ENCODE measurements around the gene TAS2R41.
"Not testable (repeated sequence)": the region's sequence is repeated elsewhere in the genome, so short reads cannot be mapped to it uniquely, and the experiment has no call there.

The TAS2R41 gene

GRCh38 chr7:143460271-143460979 is 17.2 kb upstream of the TAS2R41 start:
- DNase-seq (ENCODE audit: extremely low read depth, low read depth) = no peak
- no peak for TF ChIP-seq CTCF (IDR thresholded peaks at IDR 0.05; ENCODE audit: low read depth, low read length, missing control alignments)
- no peak overlapping the region for H3K4me3 ChIP-seq (replicated peaks; ENCODE audit: low read depth, low read length)

DNA sequence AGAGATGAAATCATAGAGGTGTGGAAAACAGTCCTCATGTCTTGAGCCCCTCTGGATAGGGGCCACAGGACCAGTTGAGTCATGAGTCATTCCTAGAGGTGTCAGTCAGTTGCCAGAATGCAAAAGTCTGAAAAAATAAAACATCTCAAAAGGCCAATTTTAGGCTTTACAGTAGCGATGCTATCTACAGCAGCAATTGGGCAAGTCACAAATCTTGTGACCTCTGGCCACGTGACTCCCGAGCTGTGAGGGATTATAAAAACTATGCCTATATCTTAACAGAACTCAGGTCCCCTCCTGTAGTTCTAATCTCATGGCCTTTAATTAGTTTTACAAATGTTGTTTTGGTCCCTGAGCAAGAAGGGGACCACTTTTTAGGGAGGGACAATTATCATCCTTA is 15.6 kb upstream of the TAS2R41 start:
- no peak for TF ChIP-seq CTCF (IDR thresholded peaks at IDR 0.05; ENCODE audit: low read depth, low read length, missing control alignments)
- DNase-seq (ENCODE audit: extremely low read depth, low read depth) = no peak
- H3K4me3 ChIP-seq (replicated peaks; ENCODE audit: low read depth, low read length) = no peak overlapping the region

DNA sequence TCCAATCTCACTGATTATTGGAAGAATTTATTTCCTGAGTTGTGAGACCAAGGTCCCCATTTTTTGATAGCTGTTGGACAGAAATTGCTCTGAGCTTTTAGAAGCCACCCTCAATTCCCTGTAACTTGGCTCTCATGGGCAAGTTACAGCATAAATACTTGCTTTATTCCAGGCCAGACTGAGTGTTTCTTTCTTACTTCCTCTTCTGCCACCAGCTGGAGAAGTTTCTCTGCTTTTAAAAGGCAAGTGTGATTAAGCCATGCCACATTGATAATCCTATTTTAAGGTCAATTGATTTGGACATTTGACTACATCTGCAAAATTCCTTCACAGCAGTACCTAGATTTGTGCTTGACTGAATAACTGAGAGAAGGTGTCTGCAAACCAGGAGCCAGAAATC is 14.1 kb upstream of the TAS2R41 start:
- no peak for DNase-seq (ENCODE audit: extremely low read depth, low read depth)
- no peak for TF ChIP-seq CTCF (IDR thresholded peaks at IDR 0.05; ENCODE audit: low read depth, low read length, missing control alignments)
- H3K4me3 ChIP-seq (replicated peaks; ENCODE audit: low read depth, low read length) = no peak overlapping the region

GRCh38 chr7:143463957-143464356 is 13.7 kb upstream of the TAS2R41 start:
- no peak for DNase-seq (ENCODE audit: extremely low read depth, low read depth)
- no peak for TF ChIP-seq CTCF (IDR thresholded peaks at IDR 0.05; ENCODE audit: low read depth, low read length, missing control alignments)
- H3K4me3 ChIP-seq (replicated peaks; ENCODE audit: low read depth, low read length) = no peak overlapping the region

DNA sequence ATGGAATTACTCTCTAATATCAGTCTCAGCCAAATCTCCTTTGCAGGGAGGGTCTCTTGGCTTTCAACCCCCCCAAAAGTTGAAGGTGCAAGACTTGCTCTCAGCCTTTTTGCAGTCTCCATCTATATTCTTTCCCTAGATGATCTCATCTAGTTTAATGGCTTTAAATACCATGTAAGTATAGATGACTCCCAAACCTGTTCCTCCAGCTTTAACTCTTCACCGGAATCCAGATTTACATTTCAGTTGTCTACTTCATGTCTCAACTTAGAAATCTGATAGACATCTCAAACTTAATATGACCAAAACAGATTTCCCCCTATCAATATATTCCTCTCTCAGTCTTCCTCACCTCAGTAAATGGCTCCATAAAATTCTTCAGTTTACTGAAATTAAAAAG is 9.9 kb upstream of the TAS2R41 start:
- H3K4me3 ChIP-seq (replicated peaks; ENCODE audit: low read depth, low read length) = no peak overlapping the region
- DNase-seq (ENCODE audit: extremely low read depth, low read depth) = no peak
- TF ChIP-seq CTCF (IDR thresholded peaks at IDR 0.05; ENCODE audit: low read depth, low read length, missing control alignments) = no peak

DNA sequence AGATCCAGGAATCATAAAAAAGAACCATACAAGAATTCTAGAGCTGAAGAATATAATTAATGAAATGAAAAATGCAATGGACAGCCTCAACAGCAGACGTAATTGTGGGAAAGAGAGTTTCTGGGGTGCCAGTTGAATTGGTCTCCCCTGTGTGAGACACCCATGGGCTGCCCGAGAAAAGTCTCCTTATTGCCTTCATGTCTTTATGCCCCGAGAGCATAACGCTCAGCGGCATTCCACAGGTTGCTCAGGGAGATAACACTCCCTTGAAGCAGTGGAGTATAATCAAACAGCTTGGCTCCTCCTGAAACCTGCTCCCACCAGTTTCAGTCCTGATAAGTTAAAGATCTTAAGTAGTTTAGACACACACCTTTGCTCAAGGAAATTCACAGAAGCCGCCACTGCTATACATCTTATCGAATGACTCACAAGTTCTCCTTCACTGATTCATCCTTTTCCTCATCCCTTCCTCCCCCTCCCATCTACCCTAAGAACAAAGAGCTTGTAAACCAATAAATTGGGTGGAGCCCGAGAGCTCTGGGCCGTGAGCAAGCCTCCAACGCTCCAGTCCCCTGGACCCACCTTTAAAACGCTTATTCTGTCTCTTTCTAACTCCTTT is 5.5 kb upstream of the TAS2R41 start:
- DNase-seq (ENCODE audit: extremely low read depth, low read depth); H3K4me3 ChIP-seq (replicated peaks; ENCODE audit: low read depth, low read length): not testable (repeated sequence)

DNA sequence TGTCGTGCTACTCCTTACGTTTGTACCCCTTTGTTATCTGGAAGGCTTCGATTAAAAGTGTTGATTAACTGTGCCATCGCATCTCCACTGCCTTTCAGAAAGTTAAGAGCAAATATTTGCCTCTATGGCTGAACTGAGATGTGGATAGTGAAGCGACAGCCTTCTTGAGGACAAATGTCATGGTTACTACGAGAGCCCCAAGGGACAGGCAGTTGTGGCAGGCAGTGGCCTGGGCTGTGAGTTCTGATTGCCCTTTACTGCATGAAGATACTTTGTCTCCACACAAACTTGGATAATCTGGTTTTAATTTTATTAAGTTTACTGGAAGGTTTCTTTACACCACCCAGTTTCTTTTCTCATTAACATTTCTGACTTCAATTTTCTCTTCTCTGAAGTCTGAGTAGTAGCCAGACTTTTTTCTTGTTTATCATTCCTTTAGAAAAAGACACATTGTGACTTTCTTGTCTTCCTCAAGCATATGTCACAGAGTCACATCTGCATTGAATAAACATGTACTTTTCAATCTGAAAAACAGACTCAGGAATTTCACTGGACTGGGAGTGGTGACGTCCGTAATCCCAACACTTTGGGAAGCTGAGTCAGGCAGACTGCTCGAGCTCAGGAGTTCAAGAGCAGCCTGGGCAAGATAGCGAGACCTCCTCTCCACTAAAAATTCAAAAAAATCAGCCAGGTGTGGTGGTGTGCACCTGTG is 1.5 kb downstream of the TAS2R41 start:
- DNase-seq (ENCODE audit: extremely low read depth, low read depth) = no peak
- no peak for TF ChIP-seq CTCF (IDR thresholded peaks at IDR 0.05; ENCODE audit: low read depth, low read length, missing control alignments)
- no peak overlapping the region for H3K4me3 ChIP-seq (replicated peaks; ENCODE audit: low read depth, low read length)
